HL-60 (cell line): ENCODE measurements around the gene TMEM131L.
A peak's percentile ranks its signal among the peaks of the same experiment; 100 is the strongest.

Experiments
- DNase-seq, 2 experiments: peaks; one replicate each; pipeline ENCODE4 v3.0.0-alpha.2; 2010 to 2020; ENCODE audit warnings: low read depth in 1 of 2, low spot score in 1 of 2
- H3K27ac ChIP-seq: fragments of 250-450 bp; sonication (Bioruptor Pico); replicated peaks from 2 replicates; pipeline ENCODE4 v1.5.1; 2020; ENCODE audit warnings: mild to moderate bottlenecking, moderate library complexity
- H3K27me3 ChIP-seq: fragments of 250-450 bp; sonication (Bioruptor Pico); 2 replicates; pipeline ENCODE4 v1.5.1; 2021; ENCODE audit warnings: mild to moderate bottlenecking, moderate library complexity; ENCODE audit not compliant: insufficient read depth, poor library complexity, severe bottlenecking
- H3K4me3 ChIP-seq: replicated peaks from 2 replicates; pipeline ENCODE4 v1.5.1; 2011; ENCODE audit warnings: mild to moderate bottlenecking, control low read depth, low read length; ENCODE audit not compliant: insufficient read depth
- CTCF ChIP-seq: IDR thresholded peaks from one replicate; pipeline ENCODE4 v1.5.1; 2011; ENCODE audit warnings: low read length, control low read depth, inconsistent platforms; ENCODE audit not compliant: insufficient read depth
- GABPA ChIP-seq: IDR thresholded peaks from 2 replicates; pipeline ENCODE4 v1.6.1; 2012; ENCODE audit warnings: low read depth
- POLR2AphosphoS5 ChIP-seq: IDR thresholded peaks from 2 replicates; pipeline ENCODE4 v1.6.1; 2012; ENCODE audit warnings: low read depth
- REST ChIP-seq: IDR thresholded peaks from 2 replicates; pipeline ENCODE4 v1.6.1; 2012; ENCODE audit warnings: low read depth; ENCODE audit not compliant: insufficient replicate concordance
- SPI1 ChIP-seq: IDR thresholded peaks from 2 replicates; pipeline ENCODE4 v1.6.1; 2012; ENCODE audit warnings: low read depth, mild to moderate bottlenecking, borderline replicate concordance

Gene TMEM131L

DNA sequence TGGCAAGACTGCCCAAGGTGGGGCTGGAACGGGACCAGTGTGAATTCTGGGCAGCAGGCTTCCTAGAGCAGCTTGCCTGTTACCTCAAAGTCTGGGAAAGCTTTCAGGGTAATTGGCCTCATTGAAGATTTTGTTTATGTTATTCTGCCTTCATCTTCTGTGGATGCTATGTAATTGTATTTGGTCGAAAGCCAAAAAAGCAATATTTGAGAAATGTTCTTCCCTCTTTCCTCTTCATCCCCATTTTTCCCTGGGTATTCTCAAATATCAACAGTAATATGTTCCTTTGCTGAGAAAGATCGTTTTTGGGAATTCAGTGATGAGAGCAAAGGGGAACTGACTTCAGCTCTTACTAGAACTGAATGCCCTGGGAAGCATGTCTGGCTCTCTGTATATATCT, 12.9 kb downstream of the TMEM131L start:
- DNase-seq: no peak
- TF ChIP-seq SPI1 (no peak), GABPA (no peak), POLR2AphosphoS5 (no peak), CTCF (no peak)
- no peaks in the 10 kb centered on the region for H3K27me3 ChIP-seq
- 0 out of 2 replicates have a peak overlapping the region, but pooled peaks have one; percentile 7 for H3K27ac ChIP-seq
- no peak overlapping the region for H3K4me3 ChIP-seq

- Histone ChIP-seq H3K27ac (no peak overlapping the region), H3K4me3 (no peak overlapping the region), H3K27me3 (no peaks in the 10 kb centered on the region)
- DNase-seq: no peak
- TF ChIP-seq CTCF (no peak), POLR2AphosphoS5 (no peak), SPI1 (no peak), REST (no peak), GABPA (no peak)
Observed at GRCh38 chr4:153480704-153481103, 14.5 kb downstream of the TMEM131L start.

DNA sequence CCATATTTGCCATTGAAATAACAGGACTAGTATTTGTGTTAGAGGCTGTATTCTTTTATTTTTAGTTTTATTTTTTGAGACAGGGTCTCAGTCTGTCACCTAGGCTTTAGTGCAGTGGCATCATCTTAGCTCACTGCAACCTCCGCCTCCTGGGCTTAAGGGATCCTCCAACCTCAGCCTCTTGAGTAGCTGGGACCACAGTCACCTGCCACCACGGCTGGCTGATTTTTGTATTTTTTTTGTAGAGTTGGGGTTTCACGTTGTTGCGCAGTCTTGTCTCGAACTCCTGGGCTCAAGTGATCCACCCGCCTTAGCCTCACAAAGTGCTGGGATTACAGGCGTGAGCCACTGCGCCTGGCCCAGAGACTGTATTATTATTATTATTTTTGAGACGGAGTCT, 15.3 kb downstream of the TMEM131L start:
- Histone ChIP-seq H3K27ac (no peak overlapping the region), H3K4me3 (no peak overlapping the region), H3K27me3 (no peaks in the 10 kb centered on the region)
- DNase-seq: no peak
- no peak for TF ChIP-seq SPI1
- no peak for TF ChIP-seq GABPA

- Histone ChIP-seq H3K4me3 (no peak overlapping the region), H3K27ac (no peak overlapping the region), H3K27me3 (no peaks in the 10 kb centered on the region)
- no peak for TF ChIP-seq GABPA
- no peak for TF ChIP-seq POLR2AphosphoS5
- TF ChIP-seq CTCF: no peak
- TF ChIP-seq REST: no peak
- no peak for TF ChIP-seq SPI1
- DNase-seq: no peak
Observed at GRCh38 chr4:153483432-153484418, 17.6 kb downstream of the TMEM131L start.
